HG03039 (cell line): Measurements from ENCODE around the gene CDV3.
"Not testable (repeated sequence)": the region's sequence is repeated elsewhere in the genome, so short reads cannot be mapped to it uniquely, and the experiment has no call there.

ENCODE experiments used
- ATAC-seq: cut with Tn5 transposase; IDR thresholded peaks from one replicate; pipeline ENCODE4 v1.9.1; 2021; ENCODE audit warnings: mild to moderate bottlenecking, moderate library complexity; ENCODE audit not compliant: unreplicated experiment

Gene CDV3, protein sequence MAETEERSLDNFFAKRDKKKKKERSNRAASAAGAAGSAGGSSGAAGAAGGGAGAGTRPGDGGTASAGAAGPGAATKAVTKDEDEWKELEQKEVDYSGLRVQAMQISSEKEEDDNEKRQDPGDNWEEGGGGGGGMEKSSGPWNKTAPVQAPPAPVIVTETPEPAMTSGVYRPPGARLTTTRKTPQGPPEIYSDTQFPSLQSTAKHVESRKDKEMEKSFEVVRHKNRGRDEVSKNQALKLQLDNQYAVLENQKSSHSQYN

DNA sequence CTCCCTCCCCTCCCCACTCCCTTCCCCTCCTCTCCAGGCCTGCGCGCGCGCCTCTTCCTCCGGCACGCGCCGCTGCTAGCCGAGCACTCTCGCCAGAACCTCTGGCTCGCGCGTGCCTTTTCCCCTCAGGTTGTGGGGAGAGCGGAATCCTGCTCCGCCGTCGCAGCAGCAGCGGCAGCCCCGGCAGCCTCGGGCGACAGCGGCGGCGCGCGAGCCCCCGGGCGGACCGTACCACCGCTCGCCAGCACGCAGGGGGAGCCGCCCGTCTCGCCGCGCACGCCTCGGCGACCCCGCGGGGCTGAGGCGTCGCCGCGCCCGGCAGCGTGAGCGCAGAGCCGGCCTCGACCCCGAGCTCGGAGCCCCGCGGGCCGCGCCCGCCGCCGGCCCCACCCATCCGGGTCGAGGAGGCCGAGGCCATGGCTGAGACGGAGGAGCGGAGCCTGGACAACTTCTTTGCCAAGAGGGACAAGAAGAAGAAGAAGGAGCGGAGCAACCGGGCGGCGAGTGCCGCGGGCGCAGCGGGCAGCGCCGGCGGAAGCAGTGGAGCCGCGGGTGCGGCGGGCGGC, at the start of gene CDV3:
Gene CDV3, plus strand, starts transcription at position 58 of the 566 bp plus-strand sequence. Its CDS starts 359 bp downstream, at position 417.
- ATAC-seq: peak; percentile 26

DNA sequence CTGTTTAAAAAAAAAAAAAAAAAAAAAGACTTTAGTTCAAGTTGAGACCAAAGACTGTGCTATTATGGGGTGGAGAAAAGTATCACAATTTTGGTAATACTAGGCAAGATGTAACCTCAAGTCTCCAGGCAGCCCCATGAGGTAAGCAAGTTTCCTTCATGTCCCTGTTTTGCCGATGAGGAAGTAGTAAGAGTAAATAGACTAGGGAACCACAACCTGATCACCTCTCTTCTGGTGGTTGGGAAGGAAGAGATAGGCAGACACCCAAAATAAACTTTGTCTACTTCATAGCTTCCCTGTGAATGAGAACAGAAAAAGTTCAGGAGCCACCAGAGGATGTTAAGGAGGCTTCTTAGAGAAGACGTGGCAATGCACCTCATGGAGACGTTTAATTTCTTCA, 49.7 kb upstream of the CDV3 start:
- not testable (repeated sequence) for ATAC-seq

DNA sequence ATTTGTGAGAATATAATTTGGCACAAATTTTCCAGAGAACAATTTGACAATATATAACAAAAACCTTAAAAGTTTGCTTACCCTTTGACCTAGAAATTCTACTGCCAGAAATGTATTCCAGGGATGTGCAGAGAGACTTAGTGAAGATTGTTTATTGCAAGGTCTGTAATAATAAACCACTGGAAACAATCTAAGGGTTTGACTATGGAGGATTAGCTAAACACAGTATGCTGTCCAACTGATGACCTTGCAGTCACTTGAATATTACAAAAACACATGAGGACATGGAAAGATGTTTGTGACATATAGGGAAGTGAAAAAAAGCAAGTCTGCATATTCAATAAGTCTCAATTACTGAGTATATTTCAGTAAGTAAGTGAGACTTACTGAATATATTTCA, 48.1 kb upstream of the CDV3 start:
- no peak for ATAC-seq

DNA sequence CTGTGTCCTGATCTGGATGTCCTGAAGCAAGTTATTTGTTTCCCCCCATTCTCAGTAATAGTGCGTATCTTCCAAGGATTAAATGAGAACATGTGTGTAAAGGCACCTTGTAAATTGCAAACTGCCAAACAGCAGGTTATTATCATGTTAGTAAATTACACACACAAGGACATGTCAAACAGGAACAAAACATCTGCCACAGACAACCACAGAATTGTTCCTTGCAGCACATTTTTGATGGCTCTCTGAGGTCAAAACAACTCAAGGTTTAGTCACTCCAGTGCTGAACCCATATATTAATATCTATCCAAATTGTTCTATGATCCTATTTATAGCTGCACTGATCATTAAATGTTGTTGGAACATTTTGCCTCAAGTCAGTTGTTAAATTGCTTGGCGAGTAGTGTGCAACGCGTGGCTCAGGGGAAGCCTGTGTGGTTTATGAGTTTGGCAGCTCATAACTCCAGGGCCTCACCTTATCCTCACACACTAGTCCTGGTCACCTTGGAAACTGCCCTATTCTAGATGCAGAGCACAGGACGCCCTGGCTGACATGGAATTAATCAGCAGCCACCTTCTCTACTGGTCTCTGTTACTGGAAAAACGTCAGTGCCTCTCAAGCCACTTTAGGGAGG, 46.3 kb upstream of the CDV3 start:
- ATAC-seq: no peak

DNA sequence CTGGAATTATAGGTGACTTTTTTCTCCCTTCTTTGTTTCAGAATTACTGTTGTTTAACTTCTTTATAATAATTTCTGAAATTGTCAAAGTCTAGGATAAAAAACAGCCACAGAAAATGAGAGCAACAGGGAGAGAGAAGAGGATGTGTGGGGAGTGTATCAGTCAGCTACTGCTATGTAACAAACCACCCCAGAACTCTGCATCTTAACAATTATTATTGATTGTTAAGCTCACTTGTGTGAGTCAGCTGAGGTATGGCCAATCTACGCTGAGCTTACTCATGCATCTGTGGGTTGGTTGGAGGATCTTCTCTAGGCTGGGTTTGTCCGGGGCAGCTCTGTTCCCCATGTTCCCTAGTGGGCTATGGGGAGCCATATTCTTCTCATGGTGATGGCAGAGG, 43.7 kb upstream of the CDV3 start:
- no peak for ATAC-seq

DNA sequence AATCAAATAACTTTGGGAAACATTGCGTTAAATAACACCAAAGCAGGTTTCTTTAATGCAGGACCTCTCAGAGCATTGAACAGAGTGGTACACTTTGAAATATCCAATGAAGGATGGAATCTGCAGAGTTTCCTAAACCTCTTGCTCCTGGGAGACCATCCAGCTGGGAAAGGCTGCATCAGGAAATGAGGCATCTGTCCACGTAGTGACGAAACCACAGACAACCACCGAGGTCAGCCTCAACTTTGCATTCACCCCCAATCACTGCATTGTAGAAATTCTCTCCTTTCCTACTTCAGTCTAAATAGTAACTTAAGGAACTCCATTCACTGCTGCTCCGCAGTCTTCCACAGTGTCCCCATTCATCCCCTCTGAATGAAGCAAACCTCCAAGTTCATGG, 41.5 kb upstream of the CDV3 start:
- no peak for ATAC-seq

DNA sequence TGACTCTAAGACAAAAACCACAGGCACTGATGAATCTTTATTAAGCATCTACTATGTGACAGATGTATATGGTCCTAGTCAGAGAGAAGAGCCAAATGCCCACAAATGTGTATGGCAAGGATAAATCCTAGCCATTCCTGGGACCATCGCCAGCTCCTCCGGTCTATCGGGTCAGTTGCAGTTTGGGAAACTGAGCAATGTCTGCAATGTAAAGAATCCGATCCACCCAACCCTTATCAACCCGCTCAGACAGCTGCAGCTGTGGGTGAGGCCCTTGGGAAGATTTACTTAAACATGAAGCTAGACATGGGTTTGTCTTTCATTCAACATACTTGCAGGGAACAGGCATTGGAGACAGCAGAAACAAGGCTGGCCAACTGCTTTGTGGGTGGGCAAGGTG, 40.5 kb upstream of the CDV3 start:
- ATAC-seq: no peak

DNA sequence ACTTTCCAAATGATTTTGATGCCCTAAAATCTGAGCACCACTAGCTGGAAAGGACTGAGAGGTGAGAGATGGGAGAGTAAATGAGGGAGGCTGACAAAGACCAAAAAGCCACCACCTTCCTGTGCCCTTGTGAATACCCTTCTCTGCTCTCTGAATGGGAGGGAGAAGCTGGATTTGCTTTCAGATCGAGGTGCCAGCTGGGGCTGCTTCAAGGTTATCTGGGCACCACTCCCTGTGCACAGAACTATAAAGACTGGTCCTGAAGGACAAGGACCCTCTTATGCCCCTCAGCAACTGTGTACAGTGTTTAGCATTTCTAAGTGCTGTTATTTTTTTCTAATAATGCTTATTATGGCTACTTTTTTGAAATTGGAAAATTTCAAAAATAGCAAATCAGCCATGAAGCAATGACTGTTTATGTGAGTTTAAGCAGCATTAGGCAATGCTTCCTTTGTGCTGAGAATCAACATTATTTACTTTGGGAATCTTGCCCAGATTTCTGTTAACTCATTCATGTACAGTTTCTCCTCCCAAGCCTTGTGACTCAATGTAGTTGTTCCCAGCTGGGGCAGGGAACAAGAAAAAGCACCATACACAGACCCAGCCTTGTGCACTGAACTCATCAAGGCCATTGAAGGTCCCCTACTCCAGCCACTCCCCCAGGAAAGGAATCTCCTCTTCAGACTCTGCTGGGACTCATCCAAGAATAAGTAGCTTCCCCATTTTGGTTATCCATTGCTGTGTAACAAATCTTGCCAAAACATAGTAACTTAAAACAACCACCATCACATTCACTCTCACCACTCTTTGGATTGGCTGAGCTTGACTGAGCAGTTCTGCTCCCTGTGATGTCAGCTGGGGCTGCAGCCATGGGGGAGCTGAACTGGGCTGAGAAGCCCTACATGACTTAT, 37.3 kb upstream of the CDV3 start:
- ATAC-seq: no peak

DNA sequence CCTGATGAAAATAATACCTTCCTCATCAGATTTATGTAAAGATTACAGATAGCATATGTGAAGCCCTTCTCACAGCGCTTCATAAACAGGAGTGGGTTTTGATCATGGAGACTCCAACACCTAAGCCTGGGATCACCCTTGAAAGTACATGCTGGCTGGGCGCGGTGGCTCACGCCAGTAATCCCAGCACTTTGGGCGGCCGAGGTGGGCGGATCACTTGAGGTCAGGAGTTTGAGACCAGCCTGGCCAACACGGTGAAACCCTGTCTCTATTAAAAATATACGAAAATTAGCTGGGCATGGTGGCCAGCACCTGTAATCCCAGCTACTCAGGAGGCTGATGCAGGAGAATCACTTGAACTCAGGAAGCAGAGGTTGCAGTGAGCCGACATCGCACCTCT, 36.4 kb upstream of the CDV3 start:
- not testable (repeated sequence) for ATAC-seq

DNA sequence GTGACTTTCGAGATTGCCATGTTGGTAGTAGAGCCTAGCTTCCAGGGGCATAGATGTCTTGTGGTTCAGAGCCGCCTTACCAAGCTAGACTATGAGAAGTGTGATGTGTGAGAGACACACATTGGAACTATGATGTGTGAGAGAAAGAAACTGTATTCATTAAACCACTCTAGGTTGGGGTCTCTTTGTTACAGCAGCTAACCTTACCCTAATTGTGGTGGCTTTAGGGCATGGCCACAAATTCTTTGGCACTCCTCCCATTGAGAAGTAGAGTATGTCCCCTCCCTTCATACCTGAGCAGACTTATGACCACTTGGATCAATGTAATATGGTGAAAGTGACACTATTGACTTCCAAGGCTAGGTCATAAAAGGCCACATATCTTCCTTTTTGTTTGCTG, 35.3 kb upstream of the CDV3 start:
- no peak for ATAC-seq

DNA sequence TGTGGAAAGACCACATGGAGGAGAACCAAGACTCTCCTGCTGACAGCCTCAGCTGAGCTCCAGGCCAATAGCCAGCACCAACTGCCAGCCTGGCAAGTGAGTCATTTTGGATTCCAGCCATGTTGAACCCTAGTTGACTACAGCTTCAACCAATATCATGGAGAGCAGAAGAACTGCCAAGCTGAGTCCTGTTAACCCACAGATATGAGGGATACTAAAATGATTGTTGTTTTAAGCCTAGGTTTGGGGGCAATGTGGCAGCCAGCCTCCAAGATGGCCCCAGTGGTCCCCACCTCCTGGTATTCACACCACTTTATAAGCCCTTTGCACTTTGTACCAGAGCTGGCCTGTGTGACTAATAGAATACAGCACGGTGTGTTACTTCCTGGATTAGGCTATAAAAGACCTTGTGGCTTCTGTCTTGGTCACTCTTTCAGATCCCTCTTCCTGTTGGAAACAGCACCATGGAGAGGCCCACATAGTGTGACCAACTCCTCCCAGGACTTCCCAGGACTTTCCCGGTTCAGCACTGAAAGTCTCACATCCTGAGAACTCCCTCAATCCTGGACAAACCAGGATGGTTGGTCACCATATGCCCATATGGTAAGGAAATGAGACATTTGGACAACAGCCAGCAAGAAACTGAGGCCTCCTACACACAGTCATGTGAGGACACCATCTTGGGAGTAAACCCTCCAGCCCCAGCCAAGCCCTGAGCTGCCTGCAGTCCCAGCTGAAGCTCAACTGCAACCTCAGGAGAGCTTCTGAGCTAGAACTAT, 32.4 kb upstream of the CDV3 start:
- ATAC-seq: no peak

DNA sequence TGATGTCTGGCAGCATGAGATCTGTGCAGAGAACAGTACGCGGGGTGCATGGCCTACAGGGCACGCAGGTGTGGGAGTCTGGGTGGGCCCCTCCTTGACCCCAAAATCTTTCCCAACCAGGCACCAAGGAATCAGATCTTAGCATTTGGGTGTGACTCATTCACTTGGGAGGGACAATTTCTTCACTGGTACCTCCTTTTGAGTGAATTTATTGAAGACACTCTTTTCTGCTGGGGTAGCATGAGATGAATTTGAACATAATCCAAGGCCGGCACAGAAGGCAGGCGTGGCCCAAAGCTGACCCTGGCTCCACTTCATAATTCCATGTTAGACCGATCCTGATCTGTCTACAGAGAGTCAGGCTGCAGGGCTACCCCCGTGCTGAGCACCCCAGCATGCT, 30.6 kb upstream of the CDV3 start:
- no peak for ATAC-seq

DNA sequence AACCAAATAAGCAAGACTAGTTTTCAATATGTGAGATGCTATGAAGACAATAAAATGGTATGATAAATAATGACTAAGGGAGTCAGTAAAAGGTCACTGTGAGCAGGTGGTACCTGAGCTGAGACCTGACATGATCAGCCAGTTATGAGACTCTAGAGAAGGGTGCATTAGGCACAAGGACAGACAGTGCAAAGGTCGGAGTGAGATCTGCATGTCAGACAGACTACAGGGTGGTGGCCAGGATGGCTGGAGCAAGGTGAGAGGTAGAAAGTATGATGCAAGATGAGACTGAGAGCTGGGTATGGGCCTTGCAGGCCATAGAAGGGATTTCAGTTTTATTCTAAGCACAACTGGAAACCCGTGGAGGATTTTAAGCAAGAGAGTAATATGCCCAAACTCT, 28.5 kb upstream of the CDV3 start:
- not testable (repeated sequence) for ATAC-seq

DNA sequence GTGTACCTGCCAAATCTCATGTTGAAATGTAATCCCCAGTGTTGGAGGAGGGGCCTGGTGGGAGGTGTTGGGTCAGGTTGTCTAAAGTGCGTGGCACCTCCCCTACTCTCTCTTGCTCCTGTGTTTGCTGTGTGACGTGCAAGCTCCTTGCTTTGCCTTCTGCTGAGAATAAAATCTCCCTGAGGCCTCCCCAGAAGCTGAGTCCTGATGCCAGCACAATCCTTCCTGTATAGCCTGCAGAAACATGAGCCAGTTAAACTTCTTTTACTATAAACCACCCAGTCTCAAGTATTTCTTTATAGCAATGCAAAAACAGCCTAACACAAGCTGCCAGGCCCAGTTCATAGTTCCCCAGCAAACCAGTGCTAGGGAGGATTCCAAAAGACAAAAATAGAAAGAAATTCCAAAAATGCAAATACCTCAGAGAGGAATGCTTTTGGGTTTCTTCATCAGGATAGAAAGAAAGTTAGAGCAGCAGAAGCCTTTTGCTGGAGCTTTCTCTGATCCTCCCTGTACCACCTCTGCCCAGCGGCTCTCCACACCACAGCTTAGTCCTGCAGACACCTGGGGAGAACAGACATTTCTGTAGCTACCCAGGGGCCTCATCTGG, 25.9 kb upstream of the CDV3 start:
- no peak for ATAC-seq

DNA sequence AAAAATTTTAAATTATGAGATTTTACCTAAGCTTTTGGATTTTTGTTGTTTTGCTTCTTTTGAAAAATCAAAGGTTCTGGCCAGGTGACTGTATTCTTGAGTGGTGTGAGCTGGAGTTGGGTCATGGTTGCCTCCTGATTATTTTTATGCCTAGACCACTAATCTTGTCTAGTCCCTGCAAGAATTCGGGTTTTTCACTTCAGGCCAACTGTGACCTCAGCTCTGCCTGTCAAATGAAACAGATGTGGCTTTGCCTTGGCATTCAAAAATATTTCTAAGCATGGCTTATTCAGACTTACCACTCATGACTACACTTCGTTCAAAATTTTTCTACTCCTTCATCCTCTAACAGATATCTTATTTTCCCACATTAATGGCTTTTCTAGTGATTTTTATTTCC, 25.4 kb upstream of the CDV3 start:
- ATAC-seq: no peak

DNA sequence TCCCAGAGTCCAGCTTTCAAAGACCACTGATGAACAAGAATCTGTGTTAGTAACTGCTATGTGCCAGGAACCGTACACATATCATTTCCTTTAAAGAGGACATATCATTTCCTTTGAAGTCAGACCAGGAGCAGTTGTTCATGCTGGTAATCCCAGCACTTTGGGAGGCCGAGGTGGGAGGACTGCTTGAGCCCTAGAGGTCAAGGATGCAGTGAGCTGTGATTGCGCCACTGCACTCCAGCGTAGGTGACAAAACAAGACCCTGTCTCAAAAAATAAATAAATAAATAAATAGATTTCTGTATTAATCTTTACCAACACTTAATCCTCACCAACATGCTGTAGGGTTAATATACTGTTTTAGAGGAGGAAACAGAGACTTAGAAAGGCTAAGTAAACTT, 23.9 kb upstream of the CDV3 start:
- ATAC-seq: no peak

DNA sequence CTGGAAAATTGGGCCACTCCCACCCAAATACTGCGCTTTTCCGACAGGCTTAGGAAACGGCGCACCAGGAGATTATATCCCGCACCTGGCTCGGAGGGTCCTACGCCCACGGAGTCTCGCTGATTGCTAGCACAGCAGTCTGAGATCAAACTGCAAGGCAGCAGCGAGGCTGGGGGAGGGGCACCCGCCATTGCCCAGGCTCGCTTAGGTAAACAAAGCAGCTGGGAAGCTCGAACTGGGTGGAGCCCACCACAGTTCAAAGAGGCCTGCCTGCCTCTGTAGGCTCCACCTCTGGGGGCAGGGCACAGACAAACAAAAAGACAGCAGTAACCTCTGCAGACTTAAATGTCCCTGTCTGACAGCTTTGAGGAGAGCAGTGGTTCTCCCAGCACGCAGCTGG, 21.9 kb upstream of the CDV3 start:
- not testable (repeated sequence) for ATAC-seq

DNA sequence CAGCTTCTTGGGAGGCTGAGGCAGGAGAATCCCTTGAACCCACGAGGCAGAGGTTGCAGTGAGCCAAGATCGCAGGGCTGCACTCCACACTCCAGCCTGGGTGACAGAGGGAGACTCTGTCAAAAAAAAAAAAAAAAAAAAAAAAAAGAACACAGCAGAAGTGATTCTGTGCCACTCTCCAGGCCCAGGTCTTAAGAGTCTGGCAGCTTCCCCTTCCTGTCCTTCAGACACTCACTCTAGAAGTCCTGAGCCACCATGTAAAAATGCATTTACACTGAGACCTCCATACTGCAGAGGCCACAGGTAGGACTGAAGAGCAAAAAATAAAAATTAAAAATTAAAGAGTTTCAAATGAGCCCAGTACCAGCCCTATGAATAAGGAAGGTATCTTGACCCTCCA, 11.8 kb upstream of the CDV3 start:
- no peak for ATAC-seq

DNA sequence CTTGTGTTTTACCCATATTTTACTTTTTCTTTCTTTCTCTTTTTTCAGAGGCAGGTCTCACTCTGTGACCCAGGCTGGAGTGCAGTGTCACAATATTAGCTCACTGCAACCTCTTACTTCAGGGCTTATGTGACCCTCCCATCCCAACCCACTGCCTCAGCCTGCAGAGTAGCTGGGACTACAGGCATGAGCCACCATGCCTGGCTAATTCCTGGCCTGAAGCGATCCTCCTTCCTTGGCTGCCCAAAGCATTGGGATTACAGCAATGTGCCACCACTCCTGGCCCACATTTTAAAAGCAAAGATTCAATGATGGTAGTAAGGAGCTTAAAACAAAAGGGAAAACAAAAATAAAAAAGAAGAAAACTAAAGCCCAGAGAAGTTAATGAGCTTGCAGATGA, 11.1 kb upstream of the CDV3 start:
- ATAC-seq: no peak

DNA sequence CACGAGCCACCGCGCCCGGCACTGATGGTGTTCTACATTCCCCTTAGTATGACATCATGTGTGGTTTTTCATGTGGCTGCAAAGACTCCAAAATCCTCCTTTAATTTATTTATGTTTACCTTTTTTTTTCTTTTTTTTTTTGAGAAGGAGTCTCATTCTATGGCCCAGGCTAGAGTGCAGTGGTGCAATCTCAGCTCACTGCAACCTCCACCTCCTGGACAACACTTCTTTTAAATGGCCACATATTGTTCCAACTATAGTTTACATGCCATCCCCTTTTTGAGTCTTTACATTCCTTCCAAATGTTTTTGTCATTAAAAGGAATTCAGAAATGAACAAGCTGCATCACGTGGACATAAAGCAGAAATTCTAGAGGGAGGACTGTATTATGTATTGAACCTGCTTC, 10.3 kb upstream of the CDV3 start:
- no peak for ATAC-seq
